WTC11 (cell line): ENCODE results near the gene FGFR3. TPM values are rescaled to one million over a fixed set of nuclear protein-coding genes. Genes with fewer than 3 reads are reported as not detected.

ENCODE experiments used
- ATAC-seq: fragments of 200-7000 bp; cut with Tn5 transposase; 2 replicates; pipeline ENCODE4 v1.10.0; 2021; ENCODE audit warnings: mild to moderate bottlenecking, moderate library complexity
- CTCF ChIA-PET: fragments of 300-600 bp; sonication (Branson Sonifier 250); formaldehyde crosslinking; loops from one replicate; lab custom pipeline; 2021; ENCODE audit warnings: antibody characterized with exemption; lab: Charles Lee
- POLR2A ChIA-PET: fragments of 350-600 bp; sonication (Branson Sonifier 250); formaldehyde crosslinking; loops from one replicate; lab custom pipeline; 2021; ENCODE audit warnings: antibody characterized with exemption; lab: Charles Lee
- DNase-seq: peaks from one replicate; pipeline ENCODE4 v3.0.0; 2021; ENCODE audit warnings: low spot score
- H3K27ac Mint-ChIP-seq: 2 replicates; pipeline ENCODE4 v1.8.0; 2021; ENCODE audit warnings: mixed read lengths
- H3K27me3 Mint-ChIP-seq: 2 replicates; pipeline ENCODE4 v1.8.0; 2021; ENCODE audit warnings: low read depth, mild to moderate bottlenecking, moderate library complexity, mixed read lengths
- H3K36me3 Mint-ChIP-seq: 2 replicates; pipeline ENCODE4 v1.8.0; 2021; ENCODE audit warnings: mixed read lengths
- H3K4me1 Mint-ChIP-seq: 2 replicates; pipeline ENCODE4 v1.8.0; 2022; ENCODE audit warnings: mixed read lengths
- H3K4me3 Mint-ChIP-seq: 2 replicates; pipeline ENCODE4 v1.8.0; 2021; ENCODE audit warnings: mild to moderate bottlenecking, moderate library complexity, mixed read lengths
- H3K9me3 Mint-ChIP-seq: 2 replicates; pipeline ENCODE4 v1.8.0; 2021; ENCODE audit warnings: mixed read lengths
- CDX4 ChIP-seq: fragments of 250-450 bp; sonication (Bioruptor Pico); IDR thresholded peaks from 2 replicates; pipeline ENCODE4 v1.9.0; 2021; ENCODE audit warnings: moderate library complexity, mild to moderate bottlenecking, inconsistent platforms, borderline replicate concordance
- CREB1 ChIP-seq: sonication (generic); formaldehyde crosslinking; IDR thresholded peaks from 2 replicates; pipeline ENCODE4 v1.8.0; 2023; ENCODE audit warnings: mild to moderate bottlenecking, missing genetic modification reagents
- CTCF ChIP-seq: fragments of 200-600 bp; IDR thresholded peaks from 2 replicates; pipeline ENCODE4 v1.8.0; 2022; ENCODE audit warnings: antibody characterized with exemption
- E2F4 ChIP-seq: sonication (generic); formaldehyde crosslinking; IDR thresholded peaks from 2 replicates; pipeline ENCODE4 v1.8.1; 2022; ENCODE audit warnings: low read depth, mild to moderate bottlenecking, moderate library complexity, missing genetic modification reagents, borderline replicate concordance
- E2F5 ChIP-seq: sonication (generic); formaldehyde crosslinking; IDR thresholded peaks from 2 replicates; pipeline ENCODE4 v1.8.1; 2022; ENCODE audit warnings: mild to moderate bottlenecking, moderate library complexity, missing genetic modification reagents
- FOXK1 ChIP-seq: sonication (generic); formaldehyde crosslinking; IDR thresholded peaks from 2 replicates; pipeline ENCODE4 v1.8.0; 2022; ENCODE audit warnings: mild to moderate bottlenecking, moderate library complexity, missing genetic modification reagents
- FOXP4 ChIP-seq: sonication (generic); formaldehyde crosslinking; IDR thresholded peaks from 2 replicates; pipeline ENCODE4 v1.8.0; 2022; ENCODE audit warnings: mild to moderate bottlenecking, missing genetic modification reagents
- HMGA2 ChIP-seq: fragments of 250-450 bp; sonication (Bioruptor Pico); IDR thresholded peaks from 2 replicates; pipeline ENCODE4 v1.4.0; 2021; ENCODE audit warnings: mild to moderate bottlenecking, moderate library complexity
- MLX ChIP-seq: sonication (generic); formaldehyde crosslinking; IDR thresholded peaks from 2 replicates; pipeline ENCODE4 v1.8.1; 2023; ENCODE audit warnings: mild to moderate bottlenecking, missing genetic modification reagents, moderate library complexity
- PREB ChIP-seq: sonication (generic); formaldehyde crosslinking; IDR thresholded peaks from 2 replicates; pipeline ENCODE4 v1.8.1; 2022; ENCODE audit warnings: mild to moderate bottlenecking, missing genetic modification reagents, moderate library complexity, borderline replicate concordance
- TEAD4 ChIP-seq: sonication (generic); formaldehyde crosslinking; IDR thresholded peaks from 2 replicates; pipeline ENCODE4 v1.8.0; 2022; ENCODE audit warnings: mild to moderate bottlenecking, missing genetic modification reagents
- ZBTB21 ChIP-seq: sonication (generic); formaldehyde crosslinking; IDR thresholded peaks from 2 replicates; pipeline ENCODE4 v1.8.1; 2023; ENCODE audit warnings: mild to moderate bottlenecking, missing genetic modification reagents, borderline replicate concordance
- ZMAT4 ChIP-seq: fragments of 250-450 bp; sonication (Bioruptor Pico); IDR thresholded peaks from 2 replicates; pipeline ENCODE4 v1.9.0; 2021; ENCODE audit warnings: mild to moderate bottlenecking
- ZNF317 ChIP-seq: sonication (generic); formaldehyde crosslinking; IDR thresholded peaks from 2 replicates; pipeline ENCODE4 v1.8.1; 2023; ENCODE audit warnings: low read depth, mild to moderate bottlenecking, moderate library complexity, missing genetic modification reagents, borderline replicate concordance
- ZNF396 ChIP-seq: fragments of 250-450 bp; sonication (Bioruptor Pico); IDR thresholded peaks from 2 replicates; pipeline ENCODE4 v1.8.0; 2021; ENCODE audit warnings: mild to moderate bottlenecking, moderate library complexity, borderline replicate concordance
- ZNF425 ChIP-seq: fragments of 250-450 bp; sonication (Bioruptor Pico); conservative IDR thresholded peaks from 2 replicates; pipeline ENCODE4 v1.9.0; 2021; ENCODE audit warnings: mild to moderate bottlenecking
- ZNF532 ChIP-seq: fragments of 250-450 bp; sonication (Bioruptor Pico); IDR thresholded peaks from 2 replicates; pipeline ENCODE4 v1.9.0; 2021; ENCODE audit warnings: mild to moderate bottlenecking, borderline replicate concordance
- ZNF671 ChIP-seq: fragments of 250-450 bp; sonication (Bioruptor Pico); IDR thresholded peaks from 2 replicates; pipeline ENCODE4 v1.8.0; 2021; ENCODE audit warnings: mild to moderate bottlenecking
- total RNA-seq: library from RNA; stranded (reverse); gene quantifications from 3 replicates; pipeline ENCODE4 v1.2.3, GENCODE V29; 2021

FGFR3 gene
- total RNA-seq, 1 experiment from 2014 or later = 19.9 TPM

- no peak for TF ChIP-seq E2F4
Observed at GRCh38 chr4:1753294-1753696, 39.8 kb upstream of the FGFR3 start (continued).

- Mint-ChIP-seq H3K27ac (no peak overlapping the region), H3K9me3 (no peaks in the 10 kb centered on the region), H3K4me1 (no peaks in the 10 kb centered on the region), H3K36me3 (no peaks in the 10 kb centered on the region), H3K4me3 (no peak overlapping the region), H3K27me3 (0 out of 2 replicates have a peak, but pooled peaks cover 2% of the 10 kb centered on the region)
- ChIA-PET POLR2A (interaction anchor here (1.1 kb wide), 1 partner anchor 39 kb away, joined by 4 read pairs; no protein-coding TSS in a partner anchor), CTCF (interaction anchor here (0.8 to 1.3 kb wide), 3 partner anchors 14 to 56 kb away, joined by 3 to 18 read pairs (median 3); no protein-coding TSS in a partner anchor)
- no peak for DNase-seq
- ATAC-seq = no peak
- TF ChIP-seq ZNF396 (no peak), ZBTB21 (no peak), FOXK1 (CRISPR knock-in tag) (no peak), TEAD4 (no peak), ZNF532 (CRISPR knock-in tag) (no peak), PREB (CRISPR knock-in tag) (no peak), CTCF (no peak), ZNF317 (CRISPR knock-in tag) (no peak), CREB1 (CRISPR knock-in tag) (no peak), ZNF425 (no peak), HMGA2 (CRISPR knock-in tag) (no peak), E2F5 (CRISPR knock-in tag) (no peak), FOXP4 (CRISPR knock-in tag) (no peak), ZMAT4 (CRISPR knock-in tag) (no peak), ZNF671 (CRISPR knock-in tag) (no peak), CDX4 (CRISPR knock-in tag) (no peak), MLX (CRISPR knock-in tag) (no peak)
Observed at GRCh38 chr4:1753697-1754311, 39.3 kb upstream of the FGFR3 start.
